ENCODE results near the gene HNRNPL.
"Not testable (repeated sequence)": the region's sequence is repeated elsewhere in the genome, so short reads cannot be mapped to it uniquely, and the experiment has no call there.

Gene HNRNPL

DNA sequence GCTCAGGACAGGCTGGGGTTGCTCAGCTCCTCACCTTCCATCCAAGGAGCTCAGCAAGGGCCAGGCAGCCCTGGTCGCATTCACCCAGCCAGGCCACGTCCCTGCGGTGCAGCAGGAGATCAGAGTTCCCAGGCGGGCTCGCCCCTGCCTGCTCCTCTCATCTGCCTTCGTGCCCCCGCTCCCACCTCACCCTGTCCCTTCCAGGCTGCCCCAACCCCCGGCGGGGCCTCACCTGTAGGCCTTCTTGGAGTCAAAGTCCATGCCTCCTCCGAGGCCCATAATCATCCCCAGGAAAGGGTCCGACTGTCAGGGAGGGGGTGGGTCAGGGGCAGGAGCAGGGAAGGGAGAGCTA lies 29.6 kb upstream of the HNRNPL start:
- Histone ChIP-seq H3K9ac (no peak overlapping the region), H3K36me3 (ENCODE audit: insufficient read depth) (no peaks in the 10 kb centered on the region), H3K79me2 (ENCODE audit: insufficient read depth, low read depth) (no peaks in the 10 kb centered on the region), H3K4me2 (peak overlapping the region; percentile 67; the same call in 1 of the 2 replicates), H3K27ac (no peak overlapping the region), H2AFZ (ENCODE audit: low read depth) (no peak overlapping the region), H3K4me1 (ENCODE audit: low read depth, poor library complexity, severe bottlenecking) (peaks cover 18% of the 10 kb centered on the region), H3K27me3 (ENCODE audit: insufficient read depth, low read depth) (no peaks in the 10 kb centered on the region), H4K20me1 (ENCODE audit: insufficient read depth) (no peaks in the 10 kb centered on the region), H3K4me3 (IDR thresholded peaks at IDR 0.05; ENCODE audit: insufficient read depth, low read depth, low read length) (no peak overlapping the region)
- TF ChIP-seq, protein P1, sequence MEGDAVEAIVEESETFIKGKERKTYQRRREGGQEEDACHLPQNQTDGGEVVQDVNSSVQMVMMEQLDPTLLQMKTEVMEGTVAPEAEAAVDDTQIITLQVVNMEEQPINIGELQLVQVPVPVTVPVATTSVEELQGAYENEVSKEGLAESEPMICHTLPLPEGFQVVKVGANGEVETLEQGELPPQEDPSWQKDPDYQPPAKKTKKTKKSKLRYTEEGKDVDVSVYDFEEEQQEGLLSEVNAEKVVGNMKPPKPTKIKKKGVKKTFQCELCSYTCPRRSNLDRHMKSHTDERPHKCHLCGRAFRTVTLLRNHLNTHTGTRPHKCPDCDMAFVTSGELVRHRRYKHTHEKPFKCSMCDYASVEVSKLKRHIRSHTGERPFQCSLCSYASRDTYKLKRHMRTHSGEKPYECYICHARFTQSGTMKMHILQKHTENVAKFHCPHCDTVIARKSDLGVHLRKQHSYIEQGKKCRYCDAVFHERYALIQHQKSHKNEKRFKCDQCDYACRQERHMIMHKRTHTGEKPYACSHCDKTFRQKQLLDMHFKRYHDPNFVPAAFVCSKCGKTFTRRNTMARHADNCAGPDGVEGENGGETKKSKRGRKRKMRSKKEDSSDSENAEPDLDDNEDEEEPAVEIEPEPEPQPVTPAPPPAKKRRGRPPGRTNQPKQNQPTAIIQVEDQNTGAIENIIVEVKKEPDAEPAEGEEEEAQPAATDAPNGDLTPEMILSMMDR (conservative IDR thresholded peaks at IDR 0.05; ENCODE audit: low read depth, low read length): no peak

DNA sequence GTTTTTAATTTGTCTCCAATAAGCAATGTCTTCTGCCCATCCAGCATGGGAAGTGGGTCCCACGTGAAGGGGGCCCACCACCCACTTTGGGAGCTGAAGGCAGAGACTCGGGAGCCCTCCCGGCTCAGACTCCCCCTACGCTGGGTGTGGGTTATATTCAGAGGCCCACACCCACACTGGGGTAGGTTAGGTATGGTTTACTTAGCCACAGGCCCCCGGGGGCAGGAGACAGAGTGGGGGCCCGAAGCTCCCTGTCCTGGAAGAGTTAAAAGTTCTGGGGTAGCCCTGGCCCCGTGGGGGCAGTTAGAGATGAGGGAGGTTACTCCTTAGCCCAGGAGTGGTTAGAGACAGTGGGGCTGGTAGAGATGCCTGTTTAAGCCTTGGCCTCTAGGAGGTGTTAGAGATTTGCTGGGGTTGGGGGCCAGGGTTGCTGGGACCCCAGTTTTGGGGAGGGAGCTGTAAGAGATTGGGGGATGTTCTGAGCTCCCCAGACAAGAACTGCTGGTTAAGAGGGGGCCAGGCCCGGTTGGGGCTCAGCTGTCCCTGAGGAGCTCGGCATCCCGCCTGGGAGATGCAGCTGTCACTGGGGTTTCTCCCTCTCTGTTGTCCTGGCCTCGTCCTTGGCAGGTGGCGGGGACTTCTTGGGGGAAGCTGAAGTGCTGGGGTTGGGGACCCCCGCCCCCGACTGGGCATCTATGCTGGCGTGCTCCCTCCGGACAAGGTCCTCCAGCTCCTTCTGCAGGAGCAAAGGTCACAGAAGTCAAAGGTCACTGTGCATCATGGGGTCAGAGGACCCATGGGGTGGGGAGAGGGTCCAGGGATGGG lies 29.0 kb upstream of the HNRNPL start:
- H3K27ac ChIP-seq: peak overlapping the region; percentile 55
- peak overlapping the region; percentile 51 for H3K9ac ChIP-seq
- TF ChIP-seq, protein P1 (conservative IDR thresholded peaks at IDR 0.05; ENCODE audit: low read depth, low read length): no peak
- H4K20me1 ChIP-seq (ENCODE audit: insufficient read depth): no peaks in the 10 kb centered on the region
- H3K4me3 ChIP-seq (IDR thresholded peaks at IDR 0.05; ENCODE audit: insufficient read depth, low read depth, low read length): no peak overlapping the region
- peak overlapping the region; percentile 72; the same call in 1 of the 2 replicates for H2AFZ ChIP-seq (ENCODE audit: low read depth)
- H3K4me2 ChIP-seq: peak overlapping the region; percentile 67
- no peaks in the 10 kb centered on the region for H3K27me3 ChIP-seq (ENCODE audit: insufficient read depth, low read depth)
- no peaks in the 10 kb centered on the region for H3K79me2 ChIP-seq (ENCODE audit: insufficient read depth, low read depth)
- H3K4me1 ChIP-seq (ENCODE audit: low read depth, poor library complexity, severe bottlenecking): peaks cover 18% of the 10 kb centered on the region
- H3K36me3 ChIP-seq (ENCODE audit: insufficient read depth): no peaks in the 10 kb centered on the region

DNA sequence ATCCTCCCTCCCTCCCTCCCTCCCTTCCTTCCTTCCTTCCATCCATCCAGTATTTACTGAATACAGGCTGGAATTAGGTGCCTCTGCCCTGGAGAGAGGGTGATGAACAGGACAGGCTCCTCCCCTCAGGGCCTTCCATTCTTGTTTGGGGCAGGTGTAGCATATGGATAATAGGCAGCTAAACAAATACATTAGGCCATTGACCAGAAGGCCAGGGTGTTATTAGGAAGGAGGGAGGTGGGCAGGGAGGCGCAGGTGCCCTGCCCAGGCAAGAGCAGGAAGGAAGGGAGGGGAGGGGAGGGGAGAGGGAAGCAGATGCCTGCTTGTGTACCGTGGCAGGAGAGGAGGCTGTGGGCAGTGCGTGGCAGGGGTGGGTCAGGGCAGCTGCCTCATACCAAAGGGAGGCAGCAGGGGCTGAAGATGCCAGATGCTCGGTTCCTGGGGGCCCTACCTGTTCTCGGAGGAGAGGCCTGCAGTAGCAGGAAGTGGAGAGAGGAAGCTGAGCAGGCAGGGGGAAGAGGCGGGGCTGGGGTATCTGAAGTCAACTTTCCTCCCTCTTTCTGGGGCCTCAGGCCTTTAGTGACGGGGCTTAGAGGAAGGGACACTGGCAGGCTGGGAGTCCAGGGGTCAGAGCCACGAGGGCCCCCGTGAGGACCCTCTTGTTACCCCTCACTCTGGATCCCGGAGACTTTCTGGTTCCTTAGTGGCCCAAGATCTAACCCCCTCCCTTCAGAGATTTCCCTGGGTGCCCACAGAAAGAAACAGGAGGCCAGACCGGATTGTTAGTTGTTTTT lies 28.2 kb upstream of the HNRNPL start, which contains the start of gene RINL:
RINL (minus strand) TSS at position 495 of the 794 bp plus-strand sequence. CDS start 1,533 bp downstream, outside the sequence.
- no peaks in the 10 kb centered on the region for H3K27me3 ChIP-seq (ENCODE audit: insufficient read depth, low read depth)
- H3K36me3 ChIP-seq (ENCODE audit: insufficient read depth): no peaks in the 10 kb centered on the region
- H3K4me2 ChIP-seq: peak within 1 kb of the TSS; percentile 67
- H3K4me3 ChIP-seq (IDR thresholded peaks at IDR 0.05; ENCODE audit: insufficient read depth, low read depth, low read length): no peak within 1 kb of the TSS
- peak within 1 kb of the TSS; percentile 55 for H3K27ac ChIP-seq
- peak within 1 kb of the TSS; percentile 72 for H2AFZ ChIP-seq (ENCODE audit: low read depth)
- TF ChIP-seq, protein P1 (conservative IDR thresholded peaks at IDR 0.05; ENCODE audit: low read depth, low read length): no peak
- peak within 1 kb of the TSS; percentile 51 for H3K9ac ChIP-seq
- H4K20me1 ChIP-seq (ENCODE audit: insufficient read depth): no peaks in the 10 kb centered on the region
- H3K79me2 ChIP-seq (ENCODE audit: insufficient read depth, low read depth): no peaks in the 10 kb centered on the region
- peaks cover 18% of the 10 kb centered on the region for H3K4me1 ChIP-seq (ENCODE audit: low read depth, poor library complexity, severe bottlenecking)

DNA sequence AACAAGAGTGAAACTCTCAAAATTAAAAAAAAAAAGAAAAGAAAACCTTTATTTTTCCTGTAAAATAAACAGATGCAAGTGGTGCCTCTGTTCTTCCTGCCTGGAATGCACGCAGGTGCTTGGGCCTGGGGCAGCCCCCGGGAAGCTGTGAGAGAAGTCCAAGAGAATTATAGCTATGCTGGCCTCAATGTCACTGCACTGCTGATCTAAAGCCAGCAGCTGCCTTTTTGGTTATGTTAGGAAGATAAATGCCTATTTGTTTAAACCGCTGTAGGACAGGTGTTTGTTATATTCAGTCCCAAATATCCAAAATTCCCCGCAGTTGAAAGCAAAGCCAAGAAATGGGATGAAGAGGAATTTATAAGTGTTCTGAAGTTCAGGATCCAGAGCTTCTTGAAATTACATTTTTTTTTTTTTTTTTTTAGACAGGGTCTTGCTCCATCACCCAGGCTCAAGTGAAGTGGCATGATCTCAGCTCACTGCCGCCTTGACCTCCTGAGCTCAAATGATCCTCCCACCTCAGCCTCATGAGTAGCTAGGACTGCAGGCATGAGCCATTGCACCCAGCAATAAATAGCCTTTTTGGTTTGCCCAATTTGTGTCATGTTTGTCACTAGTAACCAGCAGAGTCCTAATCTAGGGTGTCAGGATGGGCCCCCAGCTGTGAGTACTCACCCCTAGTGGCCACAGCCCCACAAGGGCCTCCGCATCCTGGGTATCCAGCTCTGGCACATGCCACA lies 26.0 kb upstream of the HNRNPL start:
- H3K4me2 ChIP-seq: no peak overlapping the region
- no peaks in the 10 kb centered on the region for H3K27me3 ChIP-seq (ENCODE audit: insufficient read depth, low read depth)
- H3K4me3 ChIP-seq (IDR thresholded peaks at IDR 0.05; ENCODE audit: insufficient read depth, low read depth, low read length): no peak overlapping the region
- H3K4me1 ChIP-seq (ENCODE audit: low read depth, poor library complexity, severe bottlenecking): peaks cover 18% of the 10 kb centered on the region
- TF ChIP-seq, protein P1 (conservative IDR thresholded peaks at IDR 0.05; ENCODE audit: low read depth, low read length): no peak
- H2AFZ ChIP-seq (ENCODE audit: low read depth): no peak overlapping the region
- no peaks in the 10 kb centered on the region for H3K36me3 ChIP-seq (ENCODE audit: insufficient read depth)
- H3K79me2 ChIP-seq (ENCODE audit: insufficient read depth, low read depth): no peaks in the 10 kb centered on the region
- H3K27ac ChIP-seq: no peak overlapping the region
- no peak overlapping the region for H3K9ac ChIP-seq
- H4K20me1 ChIP-seq (ENCODE audit: insufficient read depth): no peaks in the 10 kb centered on the region

DNA sequence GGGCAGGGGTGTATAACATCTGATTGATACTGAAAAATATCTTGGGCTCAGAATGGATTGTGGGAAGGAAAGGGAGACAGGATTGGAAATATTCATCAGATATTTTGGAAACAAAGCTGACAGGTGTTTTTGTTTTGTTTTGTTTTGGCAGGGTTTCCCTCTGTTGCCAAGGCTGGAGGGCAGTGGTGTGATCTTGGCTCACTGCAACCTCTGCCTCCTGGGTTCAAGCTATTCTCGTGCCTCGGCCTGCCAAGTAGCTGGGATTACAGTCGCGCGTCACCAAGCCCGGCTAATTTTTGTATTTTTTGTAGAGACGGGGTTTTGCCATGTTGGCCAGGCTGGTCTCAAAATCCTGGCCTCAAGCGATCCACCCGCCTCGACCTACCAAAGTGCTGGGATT lies 23.6 kb upstream of the HNRNPL start:
- H3K4me2 ChIP-seq; H3K36me3 ChIP-seq (ENCODE audit: insufficient read depth); H3K27me3 ChIP-seq (ENCODE audit: insufficient read depth, low read depth); H3K4me3 ChIP-seq (IDR thresholded peaks at IDR 0.05; ENCODE audit: insufficient read depth, low read depth, low read length); H4K20me1 ChIP-seq (ENCODE audit: insufficient read depth); H3K79me2 ChIP-seq (ENCODE audit: insufficient read depth, low read depth); H2AFZ ChIP-seq (ENCODE audit: low read depth); H3K27ac ChIP-seq; H3K9ac ChIP-seq: not testable (repeated sequence)
- H3K4me1 ChIP-seq (ENCODE audit: low read depth, poor library complexity, severe bottlenecking): peaks cover 20% of the 10 kb centered on the region
